PFSK-1 (cell line): Measurements from ENCODE around the gene HMCN2.

Source experiments
- FOXP2 ChIP-seq: optimal IDR thresholded peaks from 2 replicates; pipeline ENCODE3; 2011; ENCODE audit warnings: borderline replicate concordance, control low read depth, inconsistent platforms; ENCODE audit not compliant: insufficient read depth; ENCODE audit errors: extremely low read length, extremely low read depth
- POLR2AphosphoS5 ChIP-seq: IDR thresholded peaks from 2 replicates; pipeline ENCODE4 v1.6.1; 2012; ENCODE audit warnings: low read depth, mild to moderate bottlenecking, control low read depth, low read length, moderate library complexity
- SIN3A ChIP-seq: IDR thresholded peaks from 2 replicates; pipeline ENCODE4 v1.6.1; 2012; ENCODE audit warnings: mild to moderate bottlenecking, low read length, moderate library complexity, borderline replicate concordance; ENCODE audit not compliant: insufficient read depth
- TAF1 ChIP-seq: IDR thresholded peaks from 2 replicates; pipeline ENCODE4 v1.6.1; 2012; ENCODE audit warnings: low read length, control low read depth, borderline replicate concordance; ENCODE audit not compliant: insufficient read depth
- TF ChIP-seq, protein P1 (sequence below), 2 experiments: IDR thresholded peaks; 2 replicates each; pipeline versions ENCODE4 v1.6.1 to v1.8.0; 2011 to 2012; ENCODE audit warnings: low read depth in 2 of 2, low read length in 2 of 2, control low read depth in 1 of 2, inconsistent platforms in 1 of 2, mild to moderate bottlenecking in 1 of 2, moderate library complexity in 1 of 2; ENCODE audit not compliant: insufficient read depth in 1 of 2

Gene HMCN2

DNA sequence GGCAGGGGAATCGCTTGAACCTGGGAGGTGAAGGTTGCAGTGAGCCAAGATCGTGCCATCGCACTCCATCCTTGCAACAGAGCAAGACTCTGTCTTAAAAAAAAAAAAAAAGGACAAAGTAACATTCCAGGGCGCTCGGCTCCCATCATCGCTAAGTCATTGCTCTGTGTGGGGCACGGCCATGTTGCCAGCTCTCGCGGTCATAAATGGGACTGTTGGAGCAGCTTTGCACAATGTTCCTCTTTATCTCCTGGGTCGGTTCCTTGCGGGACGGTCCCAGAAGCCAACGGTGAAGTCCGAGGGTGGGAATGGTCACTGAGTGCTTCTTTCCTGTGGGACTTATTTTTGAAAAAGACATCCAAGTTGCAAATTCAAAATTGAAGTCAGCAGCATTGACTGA, 65.5 kb downstream of the HMCN2 start:
- TF ChIP-seq TAF1, result no peak
- TF ChIP-seq SIN3A, result no peak
- TF ChIP-seq POLR2AphosphoS5, result no peak
- TF ChIP-seq, protein P1, sequence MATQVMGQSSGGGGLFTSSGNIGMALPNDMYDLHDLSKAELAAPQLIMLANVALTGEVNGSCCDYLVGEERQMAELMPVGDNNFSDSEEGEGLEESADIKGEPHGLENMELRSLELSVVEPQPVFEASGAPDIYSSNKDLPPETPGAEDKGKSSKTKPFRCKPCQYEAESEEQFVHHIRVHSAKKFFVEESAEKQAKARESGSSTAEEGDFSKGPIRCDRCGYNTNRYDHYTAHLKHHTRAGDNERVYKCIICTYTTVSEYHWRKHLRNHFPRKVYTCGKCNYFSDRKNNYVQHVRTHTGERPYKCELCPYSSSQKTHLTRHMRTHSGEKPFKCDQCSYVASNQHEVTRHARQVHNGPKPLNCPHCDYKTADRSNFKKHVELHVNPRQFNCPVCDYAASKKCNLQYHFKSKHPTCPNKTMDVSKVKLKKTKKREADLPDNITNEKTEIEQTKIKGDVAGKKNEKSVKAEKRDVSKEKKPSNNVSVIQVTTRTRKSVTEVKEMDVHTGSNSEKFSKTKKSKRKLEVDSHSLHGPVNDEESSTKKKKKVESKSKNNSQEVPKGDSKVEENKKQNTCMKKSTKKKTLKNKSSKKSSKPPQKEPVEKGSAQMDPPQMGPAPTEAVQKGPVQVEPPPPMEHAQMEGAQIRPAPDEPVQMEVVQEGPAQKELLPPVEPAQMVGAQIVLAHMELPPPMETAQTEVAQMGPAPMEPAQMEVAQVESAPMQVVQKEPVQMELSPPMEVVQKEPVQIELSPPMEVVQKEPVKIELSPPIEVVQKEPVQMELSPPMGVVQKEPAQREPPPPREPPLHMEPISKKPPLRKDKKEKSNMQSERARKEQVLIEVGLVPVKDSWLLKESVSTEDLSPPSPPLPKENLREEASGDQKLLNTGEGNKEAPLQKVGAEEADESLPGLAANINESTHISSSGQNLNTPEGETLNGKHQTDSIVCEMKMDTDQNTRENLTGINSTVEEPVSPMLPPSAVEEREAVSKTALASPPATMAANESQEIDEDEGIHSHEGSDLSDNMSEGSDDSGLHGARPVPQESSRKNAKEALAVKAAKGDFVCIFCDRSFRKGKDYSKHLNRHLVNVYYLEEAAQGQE (IDR thresholded peaks at IDR 0.05; ENCODE audit: insufficient read depth in 1 of 2, low read depth in 2 of 2, low read length in 2 of 2), result no peak
- no peak for TF ChIP-seq FOXP2

DNA sequence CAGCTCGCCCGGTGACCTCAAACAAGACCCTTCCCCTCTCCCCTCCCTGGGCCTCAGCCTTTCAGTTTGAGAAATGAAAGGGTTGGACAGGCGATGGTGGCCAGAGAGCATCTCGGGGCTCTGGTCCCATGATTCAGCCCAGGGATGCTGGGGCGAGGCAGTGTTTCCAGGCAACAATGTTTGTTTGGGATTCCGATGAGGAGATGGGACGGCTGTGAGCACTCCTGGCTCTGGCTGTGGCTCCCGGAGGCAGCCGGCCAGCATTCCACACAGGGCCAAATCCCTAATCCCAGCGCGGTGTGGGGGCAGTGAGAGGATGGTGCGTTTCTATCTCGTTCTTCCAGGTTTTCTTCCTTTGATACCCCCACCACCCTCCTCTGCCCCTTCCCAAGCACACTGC, 66.0 kb downstream of the HMCN2 start:
- TF ChIP-seq FOXP2 (no peak), SIN3A (no peak), TAF1 (no peak), POLR2AphosphoS5 (no peak)
- TF ChIP-seq, protein P1 (IDR thresholded peaks at IDR 0.05; ENCODE audit: insufficient read depth in 1 of 2, low read depth in 2 of 2, low read length in 2 of 2), result no peak

DNA sequence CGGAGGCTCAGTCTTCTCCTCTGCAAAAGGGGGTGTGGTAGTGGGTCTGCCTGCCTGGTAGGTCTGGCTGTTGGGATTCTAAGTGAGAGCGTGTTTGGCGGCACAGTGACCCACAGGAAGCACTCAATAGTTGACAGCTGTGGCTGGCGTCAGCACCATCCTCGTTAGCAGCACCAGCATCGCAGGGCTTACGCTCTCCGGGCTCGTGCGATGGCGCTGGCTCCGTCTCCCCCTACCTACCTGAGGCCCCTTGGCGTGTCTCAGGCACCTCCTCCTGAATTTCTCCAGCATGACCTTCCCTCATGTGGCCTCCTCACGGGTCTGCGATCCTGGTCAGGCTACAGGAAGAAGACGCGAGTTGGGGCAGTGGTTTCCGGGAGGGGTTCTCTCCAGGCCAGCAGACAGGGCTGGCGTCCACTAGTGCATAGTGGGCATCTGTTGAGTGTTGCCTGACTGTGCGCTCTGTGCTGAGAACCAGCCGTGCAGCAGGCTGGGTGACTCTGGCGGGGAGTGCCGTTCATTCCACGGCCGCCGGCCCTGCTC, 66.9 kb downstream of the HMCN2 start:
- TF ChIP-seq, protein P1 (IDR thresholded peaks at IDR 0.05; ENCODE audit: insufficient read depth in 1 of 2, low read depth in 2 of 2, low read length in 2 of 2), result no peak
- no peak for TF ChIP-seq SIN3A

DNA sequence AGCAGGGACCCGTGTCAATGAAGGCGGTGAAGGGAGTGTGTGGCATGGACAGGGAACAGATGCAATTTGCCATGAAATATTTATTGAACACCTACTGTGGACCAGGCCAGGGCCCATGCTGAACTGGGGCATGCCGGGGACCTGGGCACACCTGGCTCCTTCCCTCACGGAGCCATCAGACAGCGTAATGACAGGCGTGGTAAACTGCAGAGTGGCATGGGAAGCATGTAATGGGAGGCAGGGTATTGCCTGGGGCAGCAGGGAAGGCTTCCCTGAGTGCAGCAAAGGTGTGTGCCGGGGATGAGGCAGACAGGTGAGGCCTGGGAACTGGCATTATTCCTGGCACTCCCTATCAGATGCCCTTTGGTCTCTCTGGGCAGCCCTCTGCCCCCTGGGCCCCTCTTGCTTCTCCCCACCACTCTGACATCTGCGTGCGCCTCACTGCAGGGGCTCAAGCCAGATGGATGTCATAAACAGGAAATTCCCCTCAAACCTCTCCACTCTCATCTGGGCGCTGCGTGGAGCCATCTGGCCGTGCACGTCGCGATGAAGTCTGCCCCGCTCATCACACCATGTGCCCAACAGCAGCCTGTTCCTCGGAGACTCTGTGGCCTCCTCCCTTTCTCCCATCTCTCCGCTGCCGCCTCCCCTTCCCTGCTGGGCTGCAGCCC, 67.6 kb downstream of the HMCN2 start:
- TF ChIP-seq SIN3A, result no peak
- TF ChIP-seq POLR2AphosphoS5, result no peak
- TF ChIP-seq FOXP2, result no peak
- TF ChIP-seq, protein P1 (IDR thresholded peaks at IDR 0.05; ENCODE audit: insufficient read depth in 1 of 2, low read depth in 2 of 2, low read length in 2 of 2), result no peak
- TF ChIP-seq TAF1, result no peak

DNA sequence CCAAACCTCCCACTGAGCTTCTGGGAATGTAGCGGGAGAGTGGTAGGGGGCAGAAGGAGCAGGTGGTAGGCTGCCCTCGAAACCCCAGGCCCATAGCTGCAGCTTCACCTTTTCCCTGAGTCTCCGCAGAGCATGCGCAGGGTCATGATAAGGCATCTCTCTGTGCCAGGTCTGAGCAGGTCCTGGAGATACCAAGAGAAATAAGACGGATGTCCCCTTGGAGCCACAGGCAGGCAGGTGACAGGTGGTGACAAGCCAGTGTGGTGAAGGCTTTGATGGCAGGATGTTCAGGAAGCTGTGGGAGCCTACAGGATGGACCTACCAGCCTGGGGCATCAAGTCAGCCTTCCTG, 68.1 kb downstream of the HMCN2 start:
- TF ChIP-seq SIN3A (no peak), FOXP2 (no peak), TAF1 (no peak), POLR2AphosphoS5 (no peak)
- TF ChIP-seq, protein P1 (IDR thresholded peaks at IDR 0.05; ENCODE audit: insufficient read depth in 1 of 2, low read depth in 2 of 2, low read length in 2 of 2), result no peak
